DOHH2 (cell line): ENCODE results near the gene RFXANK.
A peak's percentile ranks its signal among the peaks of the same experiment; 100 is the strongest.

Source experiments
- H3F3A ChIP-seq: fragments of 200-600 bp; sonication (generic), shearing (Covaris generic); 2 replicates; pipeline ENCODE4 v1.6.0; 2016; ENCODE audit warnings: antibody characterized with exemption, mild to moderate bottlenecking; ENCODE audit not compliant: control insufficient read depth, insufficient read depth
- H3K27ac ChIP-seq: fragments of 200-600 bp; sonication (generic); 2 replicates; pipeline ENCODE4 v1.5.1; 2014; ENCODE audit warnings: low read depth, mild to moderate bottlenecking, low read length, moderate library complexity
- H3K27me3 ChIP-seq: fragments of 200-600 bp; sonication (generic); 2 replicates; pipeline ENCODE4 v1.6.1; 2014; ENCODE audit warnings: mild to moderate bottlenecking, low read length, mixed read lengths; ENCODE audit not compliant: control insufficient read depth
- H3K36me3 ChIP-seq: fragments of 200-600 bp; sonication (generic); 2 replicates; pipeline ENCODE4 v1.6.1; 2014; ENCODE audit warnings: mild to moderate bottlenecking, low read length, moderate library complexity, mixed read lengths; ENCODE audit not compliant: control insufficient read depth
- H3K4me1 ChIP-seq: fragments of 200-600 bp; sonication (generic); 2 replicates; pipeline ENCODE4 v1.6.1; 2014; ENCODE audit warnings: mild to moderate bottlenecking, low read length, mixed read lengths; ENCODE audit not compliant: control insufficient read depth
- H3K4me2 ChIP-seq: fragments of 200-600 bp; sonication (generic); 2 replicates; pipeline ENCODE4 v1.6.0; 2014; ENCODE audit warnings: mild to moderate bottlenecking, low read length, moderate library complexity
- H3K4me3 ChIP-seq: fragments of 200-600 bp; sonication (generic); 2 replicates; pipeline ENCODE4 v1.5.1; 2014; ENCODE audit warnings: mild to moderate bottlenecking, low read length, mixed read lengths
- H3K79me2 ChIP-seq: fragments of 200-600 bp; sonication (generic); 2 replicates; pipeline ENCODE4 v1.6.1; 2014; ENCODE audit warnings: mild to moderate bottlenecking, low read length, mixed read lengths; ENCODE audit not compliant: control insufficient read depth
- H3K9me2 ChIP-seq: fragments of 200-600 bp; sonication (generic); replicated peaks from 2 replicates; pipeline ENCODE4 v1.6.1; 2014; ENCODE audit warnings: mild to moderate bottlenecking, low read length, mixed read lengths; ENCODE audit not compliant: control insufficient read depth
- H3K9me3 ChIP-seq: fragments of 200-600 bp; sonication (generic); 2 replicates; pipeline ENCODE4 v1.6.1; 2014; ENCODE audit warnings: antibody characterized with exemption, low read length, mixed read lengths; ENCODE audit not compliant: control insufficient read depth, insufficient read depth
- H4K20me1 ChIP-seq: fragments of 200-600 bp; sonication (generic); 2 replicates; pipeline ENCODE4 v1.6.0; 2014; ENCODE audit warnings: low read depth, mild to moderate bottlenecking, antibody characterized with exemption, low read length, moderate library complexity; ENCODE audit not compliant: control insufficient read depth, insufficient read depth
- CTCF ChIP-seq: fragments of 200-600 bp; sonication (generic); IDR thresholded peaks from one replicate; pipeline ENCODE4 v1.5.1; 2014; ENCODE audit warnings: antibody characterized with exemption, mild to moderate bottlenecking, low read depth, low read length; ENCODE audit not compliant: poor library complexity, severe bottlenecking
- EZH2phosphoT487 ChIP-seq: fragments of 200-600 bp; sonication (generic); IDR thresholded peaks from 2 replicates; pipeline ENCODE4 v1.6.1; 2017; ENCODE audit warnings: borderline replicate concordance, mild to moderate bottlenecking, antibody characterized with exemption, low read length, moderate library complexity, mixed read lengths

The RFXANK gene

GRCh38 chr19:19223060-19223459 lies 31.0 kb downstream of the RFXANK start:
- Histone ChIP-seq H3K27me3 (peaks cover 15% of the 10 kb centered on the region), H3K4me2 (no peak overlapping the region), H3K27ac (no peak overlapping the region), H3K36me3 (no peaks in the 10 kb centered on the region), H3K4me3 (no peak overlapping the region), H3K9me2 (no peaks in the 10 kb centered on the region), H3K9me3 (no peaks in the 10 kb centered on the region), H3K79me2 (no peaks in the 10 kb centered on the region), H3K4me1 (peaks cover 11% of the 10 kb centered on the region), H3F3A (no peaks in the 10 kb centered on the region), H4K20me1 (no peaks in the 10 kb centered on the region)
- TF ChIP-seq EZH2phosphoT487 = no peak

- H3K9me2 ChIP-seq = no peaks in the 10 kb centered on the region
- TF ChIP-seq EZH2phosphoT487 (no peak), CTCF (no peak)
- H3K4me1 ChIP-seq = peaks cover 11% of the 10 kb centered on the region
These were observed 31.6 kb downstream of the RFXANK start for GRCh38 chr19:19223636-19224035.

GRCh38 chr19:19224150-19224851 lies 32.2 kb downstream of the RFXANK start:
- Histone ChIP-seq H3K9me2 (no peaks in the 10 kb centered on the region), H3F3A (no peaks in the 10 kb centered on the region), H3K4me3 (peak overlapping the region; percentile 62), H4K20me1 (no peaks in the 10 kb centered on the region), H3K27ac (no peak overlapping the region), H3K9me3 (no peaks in the 10 kb centered on the region), H3K36me3 (no peaks in the 10 kb centered on the region), H3K79me2 (no peaks in the 10 kb centered on the region), H3K4me1 (peaks cover 11% of the 10 kb centered on the region), H3K27me3 (peaks cover 15% of the 10 kb centered on the region), H3K4me2 (peak overlapping the region; percentile 68)
- TF ChIP-seq CTCF (no peak), EZH2phosphoT487 (no peak)

More at GRCh38 chr19:19223636-19224035, 31.6 kb downstream of the RFXANK start:
- H3K27ac ChIP-seq = no peak overlapping the region
- no peaks in the 10 kb centered on the region for H3K9me3 ChIP-seq
- H3K27me3 ChIP-seq = peaks cover 15% of the 10 kb centered on the region
- H4K20me1 ChIP-seq = no peaks in the 10 kb centered on the region
- H3K79me2 ChIP-seq = no peaks in the 10 kb centered on the region
- H3K4me2 ChIP-seq = no peak overlapping the region
- no peak overlapping the region for H3K4me3 ChIP-seq
- H3K36me3 ChIP-seq = no peaks in the 10 kb centered on the region
- H3F3A ChIP-seq = no peaks in the 10 kb centered on the region

- Histone ChIP-seq H3K9me2 (no peaks in the 10 kb centered on the region), H3K79me2 (no peaks in the 10 kb centered on the region), H3K4me3 (peak overlapping the region; percentile 62), H4K20me1 (no peaks in the 10 kb centered on the region), H3K36me3 (no peaks in the 10 kb centered on the region), H3K27ac (no peak overlapping the region), H3K4me1 (peaks cover 11% of the 10 kb centered on the region), H3F3A (no peaks in the 10 kb centered on the region), H3K4me2 (peak overlapping the region; percentile 68), H3K27me3 (peaks cover 15% of the 10 kb centered on the region), H3K9me3 (no peaks in the 10 kb centered on the region)
- TF ChIP-seq CTCF (peak; percentile 89), EZH2phosphoT487 (no peak)
These were observed 32.9 kb downstream of the RFXANK start for GRCh38 chr19:19224852-19225494.
